Loucy (cell line): ENCODE data around the gene SLC25A41.

Source experiments
- H2AFZ ChIP-seq: fragments of 200-600 bp; sonication (generic); 2 replicates; pipeline ENCODE4 v1.6.0; 2016; ENCODE audit warnings: antibody characterized with exemption, mild to moderate bottlenecking, low read length, moderate library complexity
- H3F3A ChIP-seq: fragments of 200-600 bp; 2 replicates; pipeline ENCODE4 v1.6.0; 2016; ENCODE audit warnings: antibody characterized with exemption, low read depth, mild to moderate bottlenecking
- H3K27me3 ChIP-seq: fragments of 200-600 bp; sonication (generic); 2 replicates; pipeline ENCODE4 v1.6.1; 2014; ENCODE audit warnings: low read length, mild to moderate bottlenecking; ENCODE audit not compliant: insufficient read depth, poor library complexity, severe bottlenecking
- H3K36me3 ChIP-seq: fragments of 200-600 bp; sonication (generic); 2 replicates; pipeline ENCODE4 v1.6.1; 2016; ENCODE audit warnings: low read length; ENCODE audit not compliant: insufficient read depth
- H3K4me1 ChIP-seq: fragments of 200-600 bp; sonication (generic); 2 replicates; pipeline ENCODE4 v1.5.1; 2014; ENCODE audit warnings: low read length, mild to moderate bottlenecking; ENCODE audit not compliant: insufficient read depth, poor library complexity, severe bottlenecking
- H3K4me2 ChIP-seq: fragments of 200-600 bp; sonication (generic); 2 replicates; pipeline ENCODE4 v1.6.0; 2014; ENCODE audit warnings: antibody characterized with exemption, low read length, low read depth, mild to moderate bottlenecking; ENCODE audit not compliant: poor library complexity, severe bottlenecking
- H3K4me3 ChIP-seq: fragments of 200-600 bp; sonication (generic); 2 replicates; pipeline ENCODE4 v1.5.1; 2014; ENCODE audit warnings: low read length, mild to moderate bottlenecking, mixed read lengths; ENCODE audit not compliant: poor library complexity, severe bottlenecking
- H3K79me2 ChIP-seq: fragments of 200-600 bp; sonication (generic); 2 replicates; pipeline ENCODE4 v1.6.1; 2014; ENCODE audit warnings: low read length; ENCODE audit not compliant: insufficient read depth
- H3K9ac ChIP-seq: fragments of 200-600 bp; sonication (generic); 2 replicates; pipeline ENCODE4 v1.6.0; 2014; ENCODE audit warnings: mild to moderate bottlenecking, low read depth, low read length, moderate library complexity; ENCODE audit not compliant: poor library complexity, severe bottlenecking
- H3K9me2 ChIP-seq: fragments of 200-600 bp; sonication (generic); replicated peaks from 2 replicates; pipeline ENCODE4 v1.6.1; 2016; ENCODE audit warnings: low read depth, low read length, mixed read lengths
- H3K9me3 ChIP-seq: fragments of 200-600 bp; sonication (generic); 2 replicates; pipeline ENCODE4 v1.6.1; 2014; ENCODE audit warnings: mild to moderate bottlenecking, antibody characterized with exemption, low read length, low read depth; ENCODE audit not compliant: insufficient read depth
- H4K20me1 ChIP-seq: fragments of 200-600 bp; sonication (generic); 2 replicates; pipeline ENCODE4 v1.6.0; 2014; ENCODE audit warnings: antibody characterized with exemption, low read length, mild to moderate bottlenecking; ENCODE audit not compliant: insufficient read depth, poor library complexity, severe bottlenecking
- CTCF ChIP-seq: fragments of 200-600 bp; sonication (generic); conservative IDR thresholded peaks from 2 replicates; pipeline ENCODE4 v1.5.1; 2014; ENCODE audit warnings: mild to moderate bottlenecking, antibody characterized with exemption, low read length
- EZH2phosphoT487 ChIP-seq: fragments of 200-600 bp; IDR thresholded peaks from 2 replicates; pipeline ENCODE4 v1.6.1; 2018; ENCODE audit warnings: antibody characterized with exemption, mild to moderate bottlenecking, moderate library complexity, borderline replicate concordance

The SLC25A41 gene

GRCh38 chr19:6478815-6479214 lies 45.3 kb upstream of the SLC25A41 start:
- TF ChIP-seq CTCF: no peak
- no peak for TF ChIP-seq EZH2phosphoT487
- no peaks in the 10 kb centered on the region for H3K27me3 ChIP-seq
- no peaks in the 10 kb centered on the region for H3F3A ChIP-seq
- no peaks in the 10 kb centered on the region for H3K9me2 ChIP-seq
- H3K9ac ChIP-seq: no peak overlapping the region
- peaks cover 18% of the 10 kb centered on the region for H3K4me1 ChIP-seq
- no peaks in the 10 kb centered on the region for H3K9me3 ChIP-seq
- no peaks in the 10 kb centered on the region for H4K20me1 ChIP-seq
- peaks cover 22% of the 10 kb centered on the region; the same call in 1 of the 2 replicates for H3K79me2 ChIP-seq
- no peak overlapping the region for H3K4me3 ChIP-seq
- H3K4me2 ChIP-seq: no peak overlapping the region
- H2AFZ ChIP-seq: no peak overlapping the region
- no peaks in the 10 kb centered on the region for H3K36me3 ChIP-seq

- H3K9me2 ChIP-seq: no peaks in the 10 kb centered on the region
- no peaks in the 10 kb centered on the region for H3K9me3 ChIP-seq
- no peak overlapping the region for H3K9ac ChIP-seq
- H4K20me1 ChIP-seq: no peaks in the 10 kb centered on the region
- peaks cover 22% of the 10 kb centered on the region; the same call in 1 of the 2 replicates for H3K79me2 ChIP-seq
- H3K4me1 ChIP-seq: peaks cover 12% of the 10 kb centered on the region
- H2AFZ ChIP-seq: no peak overlapping the region
- H3K4me2 ChIP-seq: no peak overlapping the region
- TF ChIP-seq EZH2phosphoT487: no peak
- TF ChIP-seq CTCF: no peak
- no peaks in the 10 kb centered on the region for H3K27me3 ChIP-seq
- H3K36me3 ChIP-seq: no peaks in the 10 kb centered on the region
- no peaks in the 10 kb centered on the region for H3F3A ChIP-seq
- H3K4me3 ChIP-seq: no peak overlapping the region
Observed at GRCh38 chr19:6476896-6477431, 43.4 kb upstream of the SLC25A41 start.

GRCh38 chr19:6476155-6476895 lies 42.8 kb upstream of the SLC25A41 start:
- Histone ChIP-seq H4K20me1 (no peaks in the 10 kb centered on the region), H3K9me3 (no peaks in the 10 kb centered on the region), H3F3A (no peaks in the 10 kb centered on the region), H3K4me3 (no peak overlapping the region), H3K36me3 (no peaks in the 10 kb centered on the region), H3K9me2 (no peaks in the 10 kb centered on the region), H3K4me2 (no peak overlapping the region), H3K27me3 (no peaks in the 10 kb centered on the region), H3K4me1 (peaks cover 7% of the 10 kb centered on the region), H3K9ac (no peak overlapping the region), H2AFZ (no peak overlapping the region), H3K79me2 (peaks cover 19% of the 10 kb centered on the region; the same call in 1 of the 2 replicates)
- TF ChIP-seq EZH2phosphoT487 (no peak), CTCF (no peak)
